SK-N-SH treated with all-trans-retinoic acid at 6 μM for 48 hours (cell line): ENCODE measurements around the gene RORB.

ENCODE experiments used
- ATAC-seq: fragments of 200-7000 bp; cut with Tn5 transposase; 3 replicates; pipeline ENCODE4 v1.9.1; 2020; ENCODE audit warnings: mild to moderate bottlenecking, moderate library complexity
- ARNTL ChIP-seq: fragments of 450-650 bp; formaldehyde crosslinking; IDR thresholded peaks from 2 replicates; pipeline ENCODE4 v1.5.0; 2020; ENCODE audit warnings: low read depth, mild to moderate bottlenecking, moderate library complexity, borderline replicate concordance
- BACH2 ChIP-seq: fragments of 250-450 bp; sonication (Bioruptor Pico); IDR thresholded peaks from 2 replicates; pipeline ENCODE4 v1.9.0; 2021; ENCODE audit warnings: mild to moderate bottlenecking, borderline replicate concordance
- CREB5 ChIP-seq: fragments of 250-450 bp; sonication (Bioruptor Pico); IDR thresholded peaks from 2 replicates; pipeline ENCODE4 v1.5.1; 2020; ENCODE audit warnings: low read depth, mild to moderate bottlenecking, moderate library complexity
- CSDC2 ChIP-seq: fragments of 250-450 bp; sonication (Bioruptor Pico); IDR thresholded peaks from 2 replicates; pipeline ENCODE4 v1.5.0; 2020; ENCODE audit warnings: mild to moderate bottlenecking, moderate library complexity
- CSRNP3 ChIP-seq: fragments of 250-450 bp; sonication (Bioruptor Pico); IDR thresholded peaks from 2 replicates; pipeline ENCODE4 v1.5.1; 2021; ENCODE audit warnings: mild to moderate bottlenecking, moderate library complexity
- GLIS3 ChIP-seq: fragments of 250-450 bp; sonication (Bioruptor Pico); IDR thresholded peaks from 2 replicates; pipeline ENCODE4 v1.5.0; 2020; ENCODE audit warnings: mild to moderate bottlenecking, moderate library complexity
- ISL1 ChIP-seq: fragments of 250-450 bp; sonication (Bioruptor Pico); IDR thresholded peaks from 2 replicates; pipeline ENCODE4 v2.1.2; 2022; ENCODE audit warnings: mild to moderate bottlenecking, moderate library complexity
- OSR1 ChIP-seq: fragments of 250-450 bp; sonication (Bioruptor Pico); IDR thresholded peaks from 2 replicates; pipeline ENCODE4 v1.8.0; 2022; ENCODE audit warnings: moderate library complexity, mild to moderate bottlenecking, inconsistent platforms
- PPARA ChIP-seq: fragments of 250-450 bp; sonication (Bioruptor Pico); IDR thresholded peaks from 2 replicates; pipeline ENCODE4 v1.5.0; 2020; ENCODE audit warnings: mild to moderate bottlenecking, borderline replicate concordance
- RARB ChIP-seq: fragments of 250-450 bp; sonication (Bioruptor Pico); IDR thresholded peaks from 2 replicates; pipeline ENCODE4 v1.8.0; 2021; ENCODE audit warnings: mild to moderate bottlenecking, moderate library complexity
- SNAI2 ChIP-seq: fragments of 250-450 bp; sonication (Bioruptor Pico); IDR thresholded peaks from 2 replicates; pipeline ENCODE4 v1.5.0; 2020; ENCODE audit warnings: mild to moderate bottlenecking, moderate library complexity
- TCF4 ChIP-seq: fragments of 250-450 bp; sonication (Bioruptor Pico); IDR thresholded peaks from 2 replicates; pipeline ENCODE4 v1.8.0; 2021; ENCODE audit warnings: mild to moderate bottlenecking, moderate library complexity, borderline replicate concordance
- TOX ChIP-seq: fragments of 250-450 bp; sonication (Bioruptor Pico); IDR thresholded peaks from 2 replicates; pipeline ENCODE4 v1.8.0; 2021; ENCODE audit warnings: mild to moderate bottlenecking, moderate library complexity, borderline replicate concordance
- TSHZ2 ChIP-seq: fragments of 250-450 bp; sonication (Bioruptor Pico); IDR thresholded peaks from 2 replicates; pipeline ENCODE4 v1.5.0; 2020; ENCODE audit warnings: mild to moderate bottlenecking, moderate library complexity
- ZC3H10 ChIP-seq: fragments of 250-450 bp; sonication (Bioruptor Pico); IDR thresholded peaks from 2 replicates; pipeline ENCODE4 v1.5.1; 2021; ENCODE audit warnings: mild to moderate bottlenecking, moderate library complexity
- ZFP3 ChIP-seq: fragments of 250-450 bp; sonication (Bioruptor Pico); IDR thresholded peaks from 2 replicates; pipeline ENCODE4 v1.5.0; 2020; ENCODE audit warnings: mild to moderate bottlenecking, moderate library complexity
- ZFP30 ChIP-seq: fragments of 450-650 bp; formaldehyde crosslinking; IDR thresholded peaks from 2 replicates; pipeline ENCODE4 v1.5.0; 2022; ENCODE audit warnings: mild to moderate bottlenecking, moderate library complexity
- ZNF565 ChIP-seq: fragments of 450-650 bp; formaldehyde crosslinking; conservative IDR thresholded peaks from 2 replicates; pipeline ENCODE4 v1.5.0; 2020; ENCODE audit warnings: low read depth, mild to moderate bottlenecking, moderate library complexity
- ZNF70 ChIP-seq: fragments of 450-650 bp; formaldehyde crosslinking; IDR thresholded peaks from 2 replicates; pipeline ENCODE4 v1.5.0; 2020; ENCODE audit warnings: mild to moderate bottlenecking, moderate library complexity
- ZNF8 ChIP-seq: fragments of 450-650 bp; formaldehyde crosslinking; IDR thresholded peaks from 2 replicates; pipeline ENCODE4 v1.5.0; 2020; ENCODE audit warnings: mild to moderate bottlenecking, moderate library complexity
- TF ChIP-seq, protein P1 (sequence below): fragments of 250-450 bp; sonication (Bioruptor Pico); IDR thresholded peaks from 2 replicates; pipeline ENCODE4 v1.8.0; 2021; ENCODE audit warnings: low read depth, mild to moderate bottlenecking, moderate library complexity, borderline replicate concordance
- TF ChIP-seq, protein P2 (sequence below): fragments of 250-450 bp; sonication (Bioruptor Pico); IDR thresholded peaks from 2 replicates; pipeline ENCODE4 v1.8.0; 2020; ENCODE audit warnings: mild to moderate bottlenecking, moderate library complexity, borderline replicate concordance

RORB gene

DNA sequence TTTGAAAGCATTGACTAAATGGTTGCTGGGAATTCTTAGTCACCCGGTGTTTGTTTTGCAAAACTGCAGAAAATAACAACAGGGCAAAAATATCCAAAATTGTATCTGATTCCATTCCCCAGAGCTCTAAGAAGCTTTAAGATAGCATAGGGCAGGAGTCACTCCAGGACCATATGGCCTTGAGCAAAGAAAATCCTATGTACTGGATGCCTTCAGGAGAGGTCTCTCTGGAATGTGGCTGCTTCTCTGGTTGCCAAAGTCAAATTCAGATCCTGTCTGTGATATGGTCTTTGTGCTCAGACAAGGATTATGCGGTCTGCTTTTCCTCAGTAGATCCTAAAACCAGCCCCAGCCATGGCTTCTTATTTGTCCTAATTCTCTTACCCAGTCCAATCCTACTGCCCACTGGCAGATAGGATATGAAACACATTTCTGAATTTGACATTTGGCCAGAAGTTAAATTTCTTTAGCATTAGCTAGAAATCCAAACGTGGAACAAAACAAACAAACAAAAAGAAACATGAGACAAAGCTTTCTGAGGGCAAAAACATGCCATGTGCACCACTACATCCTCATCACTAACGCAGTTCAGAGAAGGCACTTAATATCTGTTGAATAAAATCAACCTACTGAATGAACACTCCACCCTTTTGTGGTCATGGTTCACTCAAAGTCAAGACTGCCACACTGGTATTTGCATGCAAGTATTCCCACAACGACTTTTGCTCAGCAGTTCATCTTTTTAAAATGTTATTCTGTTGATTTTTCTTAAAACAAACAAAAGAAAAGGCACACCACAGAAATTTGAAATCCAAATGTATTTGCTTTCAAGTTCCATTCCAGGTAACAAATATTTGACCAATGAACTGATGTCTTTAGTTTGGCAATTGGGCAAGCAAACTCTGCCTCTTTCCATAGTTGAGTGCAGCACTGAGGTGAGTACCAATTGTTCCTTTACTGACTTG, 224.8 kb downstream of the RORB start:
- TF ChIP-seq ISL1 (CRISPR knock-in tag) (peak; percentile 33; the same call in 1 of the 2 replicates), ZC3H10 (no peak)
- ATAC-seq, result no peak

DNA sequence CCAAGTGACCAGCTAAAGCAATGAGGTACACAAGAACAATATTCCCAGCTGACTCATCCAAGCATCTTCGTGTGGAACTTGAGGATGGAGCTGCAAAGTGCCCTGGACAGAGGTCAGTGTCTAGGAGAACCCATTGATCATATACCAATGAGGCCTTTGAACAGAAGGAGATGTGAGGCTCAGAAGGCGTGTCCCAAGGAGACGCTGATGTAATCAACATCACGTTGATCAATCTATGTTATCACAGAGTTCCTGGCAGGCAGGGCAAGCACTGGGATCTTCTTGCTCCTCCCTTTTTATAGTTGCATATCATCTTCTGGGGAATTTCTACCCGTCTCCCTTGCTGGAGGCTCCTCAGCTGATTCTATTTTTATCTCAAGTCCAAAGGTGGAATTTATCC, 227.2 kb downstream of the RORB start:
- TF ChIP-seq TSHZ2 (CRISPR knock-in tag) (no peak), ZNF70 (CRISPR knock-in tag) (no peak), SNAI2 (CRISPR knock-in tag) (no peak), GLIS3 (no peak), ZFP3 (CRISPR knock-in tag) (no peak), CSRNP3 (CRISPR knock-in tag) (no peak), OSR1 (CRISPR knock-in tag) (no peak), TOX (CRISPR knock-in tag) (no peak), ZNF565 (no peak), ZNF8 (CRISPR knock-in tag) (no peak), CREB5 (CRISPR knock-in tag) (no peak), ISL1 (CRISPR knock-in tag) (no peak), ZFP30 (CRISPR knock-in tag) (no peak), RARB (CRISPR knock-in tag) (no peak), ZC3H10 (no peak)
- TF ChIP-seq, protein P1, sequence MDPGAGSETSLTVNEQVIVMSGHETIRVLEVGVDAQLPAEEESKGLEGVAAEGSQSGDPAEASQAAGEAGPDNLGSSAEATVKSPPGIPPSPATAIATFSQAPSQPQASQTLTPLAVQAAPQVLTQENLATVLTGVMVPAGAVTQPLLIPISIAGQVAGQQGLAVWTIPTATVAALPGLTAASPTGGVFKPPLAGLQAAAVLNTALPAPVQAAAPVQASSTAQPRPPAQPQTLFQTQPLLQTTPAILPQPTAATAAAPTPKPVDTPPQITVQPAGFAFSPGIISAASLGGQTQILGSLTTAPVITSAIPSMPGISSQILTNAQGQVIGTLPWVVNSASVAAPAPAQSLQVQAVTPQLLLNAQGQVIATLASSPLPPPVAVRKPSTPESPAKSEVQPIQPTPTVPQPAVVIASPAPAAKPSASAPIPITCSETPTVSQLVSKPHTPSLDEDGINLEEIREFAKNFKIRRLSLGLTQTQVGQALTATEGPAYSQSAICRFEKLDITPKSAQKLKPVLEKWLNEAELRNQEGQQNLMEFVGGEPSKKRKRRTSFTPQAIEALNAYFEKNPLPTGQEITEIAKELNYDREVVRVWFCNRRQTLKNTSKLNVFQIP (CRISPR knock-in tag), result no peak
- TF ChIP-seq, protein P2, sequence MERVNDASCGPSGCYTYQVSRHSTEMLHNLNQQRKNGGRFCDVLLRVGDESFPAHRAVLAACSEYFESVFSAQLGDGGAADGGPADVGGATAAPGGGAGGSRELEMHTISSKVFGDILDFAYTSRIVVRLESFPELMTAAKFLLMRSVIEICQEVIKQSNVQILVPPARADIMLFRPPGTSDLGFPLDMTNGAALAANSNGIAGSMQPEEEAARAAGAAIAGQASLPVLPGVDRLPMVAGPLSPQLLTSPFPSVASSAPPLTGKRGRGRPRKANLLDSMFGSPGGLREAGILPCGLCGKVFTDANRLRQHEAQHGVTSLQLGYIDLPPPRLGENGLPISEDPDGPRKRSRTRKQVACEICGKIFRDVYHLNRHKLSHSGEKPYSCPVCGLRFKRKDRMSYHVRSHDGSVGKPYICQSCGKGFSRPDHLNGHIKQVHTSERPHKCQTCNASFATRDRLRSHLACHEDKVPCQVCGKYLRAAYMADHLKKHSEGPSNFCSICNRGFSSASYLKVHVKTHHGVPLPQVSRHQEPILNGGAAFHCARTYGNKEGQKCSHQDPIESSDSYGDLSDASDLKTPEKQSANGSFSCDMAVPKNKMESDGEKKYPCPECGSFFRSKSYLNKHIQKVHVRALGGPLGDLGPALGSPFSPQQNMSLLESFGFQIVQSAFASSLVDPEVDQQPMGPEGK (CRISPR knock-in tag), result no peak
- no peak for ATAC-seq

DNA sequence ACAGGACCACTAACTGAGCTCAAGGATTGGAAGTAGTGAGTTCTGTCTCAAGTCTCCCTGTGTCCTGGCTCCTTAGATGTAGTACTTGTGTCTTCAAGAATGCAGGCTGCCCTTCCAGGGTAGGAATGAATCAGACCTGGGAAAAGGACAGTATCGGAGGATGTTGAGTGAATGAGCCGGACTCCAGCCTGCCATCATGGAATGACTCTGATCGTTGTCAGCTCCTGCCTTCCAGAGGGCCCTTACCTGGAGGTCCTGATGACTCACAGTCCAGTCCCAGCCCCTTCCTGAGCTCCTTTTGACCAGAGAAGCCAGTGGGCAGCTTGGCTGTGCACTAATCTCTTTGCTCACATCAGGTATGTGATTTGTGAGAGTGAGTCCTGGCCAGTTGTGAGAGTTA, 229.4 kb downstream of the RORB start:
- ATAC-seq, result no peak
- TF ChIP-seq TSHZ2 (CRISPR knock-in tag) (no peak), ZFP3 (CRISPR knock-in tag) (no peak), ISL1 (CRISPR knock-in tag) (no peak), ARNTL (no peak), CSDC2 (CRISPR knock-in tag) (no peak), TCF4 (CRISPR knock-in tag) (no peak), ZNF8 (CRISPR knock-in tag) (no peak), GLIS3 (no peak), RARB (CRISPR knock-in tag) (no peak), BACH2 (CRISPR knock-in tag) (no peak), ZC3H10 (no peak), SNAI2 (CRISPR knock-in tag) (no peak), ZFP30 (CRISPR knock-in tag) (no peak), PPARA (CRISPR knock-in tag) (no peak), ZNF70 (CRISPR knock-in tag) (no peak)
- TF ChIP-seq, protein P1 (CRISPR knock-in tag), result no peak
